ENCODE data around the gene ANKRD45.
"Not testable (repeated sequence)": the region's sequence is repeated elsewhere in the genome, so short reads cannot be mapped to it uniquely, and the experiment has no call there.

Gene ANKRD45

DNA sequence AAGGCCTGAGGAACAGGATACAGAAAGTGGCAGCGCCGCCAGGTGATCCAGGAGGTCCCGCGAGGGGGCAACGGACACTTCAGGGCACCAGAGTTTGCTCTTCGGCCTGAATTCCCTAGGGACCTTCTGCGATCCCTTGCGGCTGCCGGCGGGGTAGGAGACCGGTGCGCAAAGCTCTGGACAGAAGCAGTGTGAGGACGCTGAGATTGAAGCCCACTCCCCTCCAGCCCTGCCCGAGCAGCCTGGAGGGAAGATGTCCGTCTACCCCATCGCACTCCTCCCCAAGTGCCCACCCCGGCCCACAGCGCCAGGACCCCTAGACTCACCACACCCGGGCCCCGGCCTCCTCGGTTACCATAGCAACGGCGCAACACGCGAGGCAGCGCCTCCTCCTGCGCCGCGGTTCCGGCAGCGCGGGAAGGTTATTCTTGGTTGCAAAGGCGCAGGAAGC, at the start of gene ANKRD45:
TSS of gene ANKRD45 (minus strand) at position 361 of the 451 bp plus-strand sequence. CDS start 10,433 bp downstream, outside the sequence.
- no peak for DNase-seq

GRCh38 chr1:173717238-173717637, 47.6 kb upstream of the ANKRD45 start:
- no peak for DNase-seq

GRCh38 chr1:173715538-173715844, 45.8 kb upstream of the ANKRD45 start:
- no peak for DNase-seq

DNA sequence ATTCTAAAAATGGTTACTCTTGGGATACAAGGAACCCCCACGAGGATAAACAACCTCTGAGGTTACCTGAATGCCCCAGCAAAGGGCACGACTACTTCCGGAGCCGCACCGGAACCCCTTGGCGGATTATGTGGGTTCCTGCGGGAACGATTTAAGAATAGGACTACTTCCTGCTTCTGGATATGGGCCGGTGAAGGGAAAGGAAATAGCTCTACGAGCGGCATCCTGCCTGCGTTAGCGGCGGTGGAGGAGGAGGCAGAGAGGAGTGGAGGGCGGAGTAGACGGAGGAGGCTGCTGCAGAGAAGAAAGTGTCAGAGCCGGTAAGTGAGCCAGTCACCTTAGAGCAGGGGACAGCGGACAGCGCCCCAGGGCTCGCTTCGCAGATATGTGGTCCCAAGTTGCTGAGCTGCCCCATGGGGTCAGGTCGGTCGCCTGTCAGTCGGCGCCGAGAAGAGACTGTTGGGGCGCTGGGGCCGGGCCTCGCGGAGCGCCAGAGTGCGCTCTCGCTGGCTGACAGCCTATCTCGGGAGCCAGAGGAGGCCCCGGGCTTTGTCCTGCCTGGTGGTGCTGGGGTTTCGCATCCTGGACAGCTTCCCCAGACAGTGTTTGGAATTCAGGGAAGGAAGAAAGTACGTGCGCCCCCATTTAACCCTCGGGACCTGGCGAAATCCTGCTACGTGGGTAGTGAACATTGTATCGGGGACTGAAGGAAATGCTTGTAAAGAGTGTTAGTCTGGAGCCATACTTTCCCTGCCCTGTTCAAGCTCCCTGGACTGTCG, 45.3 kb upstream of the ANKRD45 start, which contains the start of gene KLHL20:
TSS of gene KLHL20 (plus strand) at position 223 of the 779 bp plus-strand sequence. CDS start 1,063 bp downstream, outside the sequence.
- peak; percentile 93 for DNase-seq

DNA sequence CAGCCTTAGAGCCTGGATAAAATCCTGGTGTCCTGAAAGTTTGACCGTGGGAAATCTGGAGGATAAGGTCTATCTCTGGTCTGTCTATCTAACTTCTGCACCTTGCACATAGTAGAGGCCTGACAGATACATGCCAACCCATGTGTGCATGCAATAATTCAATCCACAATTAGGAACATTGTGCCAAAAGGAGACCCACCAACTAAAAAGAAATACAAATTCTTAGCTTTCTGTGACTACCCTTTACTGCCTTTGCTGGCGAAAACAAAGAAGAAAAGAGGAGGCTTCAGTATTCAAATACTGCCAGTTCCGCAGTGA, 44.7 kb upstream of the ANKRD45 start:
- no peak for DNase-seq

DNA sequence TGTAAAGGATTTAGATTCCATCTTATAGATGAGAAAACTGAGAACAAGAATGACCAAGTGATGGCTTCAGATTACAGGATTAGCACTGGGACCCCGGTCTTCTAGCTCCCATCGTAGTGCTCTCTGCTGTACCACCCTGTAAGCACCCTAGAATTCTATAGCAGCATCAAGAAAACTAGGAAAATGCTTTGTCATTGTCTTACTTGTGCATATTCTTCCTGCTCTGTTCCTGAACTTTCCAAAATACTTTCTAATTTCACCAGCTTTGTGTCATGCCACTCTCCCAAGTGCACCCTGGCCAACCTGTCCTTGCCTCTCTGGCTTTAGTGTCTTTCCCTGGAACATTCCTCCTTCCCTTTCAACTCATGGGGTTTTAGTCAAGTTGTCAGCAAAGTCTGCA, 39.1 kb upstream of the ANKRD45 start:
- DNase-seq: no peak

GRCh38 chr1:173705117-173705516, 35.5 kb upstream of the ANKRD45 start:
- no peak for DNase-seq

DNA sequence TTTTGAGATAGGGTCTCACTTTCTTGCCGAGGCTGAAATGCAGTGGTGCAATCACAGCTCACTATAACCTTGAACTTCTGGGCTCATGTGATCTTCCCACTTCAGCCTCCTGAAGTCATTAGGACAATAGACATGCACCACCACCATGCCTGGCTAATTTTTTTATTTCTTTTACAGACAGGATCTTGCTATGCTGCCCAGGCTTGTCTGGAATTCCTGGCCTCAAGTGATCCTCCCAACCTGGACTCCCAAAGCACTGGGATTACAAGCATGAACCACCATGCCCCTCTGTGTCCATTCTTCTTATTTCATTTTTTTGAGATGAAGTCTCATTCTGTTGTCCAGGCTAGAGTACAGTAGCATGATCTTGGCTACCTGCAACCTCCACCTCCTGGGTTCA, 33.1 kb upstream of the ANKRD45 start:
- no peak for DNase-seq

GRCh38 chr1:173701299-173701698, 31.6 kb upstream of the ANKRD45 start:
- not testable (repeated sequence) for DNase-seq

DNA sequence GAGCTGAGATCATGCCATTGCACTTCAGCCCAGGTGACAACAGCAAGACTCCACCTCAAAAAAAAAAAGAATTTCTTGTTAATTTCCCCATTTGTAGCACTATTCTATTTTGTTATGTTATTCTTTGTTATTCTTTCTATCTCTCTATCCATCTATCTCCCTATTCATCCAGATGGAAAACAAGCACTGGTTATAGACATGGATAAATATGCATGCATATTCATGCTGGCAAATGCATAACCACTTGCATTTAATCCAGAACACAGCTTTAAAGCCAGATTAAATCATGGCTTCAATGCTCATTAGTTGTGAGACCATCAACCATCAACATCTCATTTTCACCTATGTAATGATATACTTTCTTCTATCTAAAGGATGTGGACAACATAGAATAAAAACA, 23.6 kb upstream of the ANKRD45 start:
- DNase-seq: no peak

GRCh38 chr1:173688300-173688699, 18.6 kb upstream of the ANKRD45 start:
- DNase-seq: no peak

DNA sequence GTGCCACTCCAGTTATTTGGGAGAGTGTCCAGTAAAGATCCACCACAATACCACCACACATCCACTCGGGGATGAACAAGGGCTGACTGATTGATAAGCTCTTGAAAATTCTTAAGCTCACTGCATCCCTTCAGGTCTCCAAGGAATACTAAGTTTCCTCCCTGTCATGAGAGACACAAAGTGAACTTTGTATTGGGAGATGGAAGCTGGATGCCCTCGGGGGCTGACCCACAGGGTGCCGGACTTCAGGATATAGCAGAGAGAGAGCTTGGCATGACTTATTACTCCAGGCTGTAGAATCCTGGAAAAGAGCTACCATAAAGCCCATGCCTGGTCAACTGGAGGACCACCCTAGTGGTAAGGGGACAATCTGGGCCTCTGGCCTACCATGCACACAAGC, 15.5 kb upstream of the ANKRD45 start:
- DNase-seq: not testable (repeated sequence)

DNA sequence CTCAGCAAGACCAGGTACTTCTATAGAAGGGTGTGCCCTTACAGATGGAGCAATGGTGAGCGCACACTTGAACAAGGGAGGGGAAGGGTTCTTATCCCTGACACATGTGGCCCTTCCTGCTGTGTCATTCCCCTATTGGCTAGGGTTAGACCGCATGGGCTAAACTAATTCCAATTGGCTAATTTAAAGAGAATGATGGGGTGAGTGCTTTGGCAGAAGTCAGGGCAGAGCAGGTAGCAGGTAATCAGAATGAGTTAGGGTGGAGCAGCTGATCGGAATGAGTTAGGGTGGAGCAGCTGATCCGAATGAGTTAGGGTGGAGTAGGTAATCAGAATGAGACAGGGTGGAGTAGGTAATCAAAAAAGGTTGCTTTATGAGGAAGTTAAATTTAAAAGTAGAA, 14.2 kb upstream of the ANKRD45 start:
- not testable (repeated sequence) for DNase-seq

GRCh38 chr1:173682184-173682583, 12.5 kb upstream of the ANKRD45 start:
- DNase-seq: no peak

DNA sequence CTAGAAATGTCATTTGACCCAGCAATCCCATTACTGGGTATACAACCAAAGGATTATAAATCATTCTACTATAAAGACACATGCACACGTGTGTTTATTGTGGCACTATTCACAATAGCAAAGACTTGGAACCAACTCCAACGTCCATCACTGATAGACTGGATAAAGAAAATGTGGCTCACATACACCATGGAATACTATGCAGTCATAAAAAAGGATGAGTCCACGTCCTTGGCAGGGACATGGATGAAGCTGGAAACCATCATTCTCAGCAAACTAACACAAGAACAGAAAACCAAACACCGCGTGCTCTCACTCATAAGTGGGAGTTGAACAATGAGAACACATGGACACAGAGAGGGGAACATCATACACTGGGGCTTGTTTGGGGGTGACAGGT, 10.5 kb upstream of the ANKRD45 start:
- not testable (repeated sequence) for DNase-seq

DNA sequence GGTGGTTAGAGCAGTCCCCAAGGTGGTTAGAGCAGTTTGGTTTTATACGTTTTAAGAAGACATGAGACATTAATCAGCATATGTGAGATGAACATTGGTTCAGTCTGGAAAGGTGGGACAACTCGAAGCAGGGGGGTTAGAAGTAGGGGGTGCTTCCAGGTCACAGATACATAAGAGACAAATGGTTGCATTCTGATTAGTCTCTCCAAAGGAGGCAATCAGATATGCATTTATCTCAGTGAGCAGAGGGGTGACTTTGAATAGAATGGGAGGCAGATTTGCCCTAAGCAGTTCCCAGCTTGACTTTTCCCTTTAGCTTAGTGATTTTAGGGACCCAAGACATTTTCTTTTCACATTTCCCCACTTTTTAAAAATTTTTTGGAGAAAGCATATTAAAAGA, 4.8 kb upstream of the ANKRD45 start:
- not testable (repeated sequence) for DNase-seq

DNA sequence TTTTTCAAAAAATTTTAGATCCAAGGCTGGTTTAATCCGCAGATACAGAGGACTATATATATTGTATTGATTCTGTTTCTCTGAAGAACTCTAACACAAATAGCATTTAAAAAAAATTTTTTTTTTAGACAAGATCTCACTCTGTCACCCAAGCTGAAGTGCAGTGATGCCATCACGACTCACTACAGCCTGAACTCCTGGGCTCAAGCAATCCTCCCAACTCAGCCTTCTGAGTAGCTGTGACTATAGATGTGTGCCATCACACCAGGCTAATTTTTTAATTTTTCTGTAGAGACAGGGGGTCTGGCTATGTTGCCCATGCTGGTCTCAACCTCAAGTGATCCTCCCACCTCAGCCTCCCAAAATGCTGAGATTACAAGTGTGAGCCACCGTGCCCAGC, 3.0 kb downstream of the ANKRD45 start:
- DNase-seq: no peak

GRCh38 chr1:173663159-173663558, 6.5 kb downstream of the ANKRD45 start:
- no peak for DNase-seq

DNA sequence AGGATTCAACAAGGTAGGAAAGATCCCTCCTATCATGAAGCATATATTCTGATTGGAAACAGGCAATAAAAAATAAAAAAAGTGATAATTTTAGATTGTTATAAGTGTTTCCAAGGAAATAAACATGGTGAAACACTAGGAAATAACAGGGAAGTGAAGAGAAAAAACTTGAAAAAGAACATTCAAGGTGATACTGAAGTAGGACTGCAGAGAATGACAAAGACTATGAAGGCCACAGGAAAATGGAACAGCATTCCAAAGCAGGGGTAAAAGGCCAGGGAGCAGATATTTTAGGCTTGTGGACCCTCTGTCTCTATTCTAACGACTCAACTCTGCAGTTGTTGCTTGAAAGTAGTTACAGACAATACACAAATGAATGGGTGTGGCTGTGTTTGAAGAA, 7.9 kb downstream of the ANKRD45 start:
- DNase-seq: no peak

- DNase-seq: no peak
Observed at GRCh38 chr1:173661271-173661670, 8.4 kb downstream of the ANKRD45 start.

GRCh38 chr1:173660306-173660705, 9.3 kb downstream of the ANKRD45 start:
- no peak for DNase-seq

GRCh38 chr1:173648880-173649605, 20.6 kb downstream of the ANKRD45 start:
- no peak for DNase-seq

GRCh38 chr1:173646656-173647055, 23.0 kb downstream of the ANKRD45 start:
- DNase-seq: no peak

DNA sequence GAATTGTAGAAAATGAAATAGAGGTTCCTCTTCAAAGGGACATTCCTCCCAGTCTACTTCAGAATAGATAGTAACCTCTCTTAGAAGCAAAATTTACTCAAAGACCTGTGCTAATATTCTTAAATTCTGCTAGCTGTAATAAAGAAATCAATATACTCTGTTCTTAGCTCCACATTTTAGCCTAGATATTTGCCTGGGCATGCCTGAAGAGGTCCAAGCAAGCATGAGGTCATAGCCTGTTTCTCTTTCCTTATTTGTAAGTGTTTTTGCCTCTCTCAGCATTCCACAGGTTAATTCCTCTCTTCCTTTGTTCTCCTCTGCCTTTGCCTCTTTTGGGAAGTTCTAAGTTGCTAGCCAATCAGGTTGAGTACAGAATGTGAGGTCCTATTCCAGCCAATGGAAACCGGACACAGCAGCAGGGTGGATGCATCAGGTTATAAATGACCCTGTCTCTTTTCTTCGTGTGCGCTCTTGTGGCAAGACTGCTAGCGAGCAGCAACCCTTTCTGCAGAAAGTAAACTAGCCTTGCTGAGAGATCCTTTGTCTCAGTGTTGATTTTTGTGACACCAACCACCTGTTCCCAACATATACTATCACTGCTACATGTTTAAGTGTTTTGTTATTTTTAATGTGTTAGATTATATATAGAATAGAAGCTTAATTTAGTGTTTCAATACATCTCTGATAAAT, 27.1 kb downstream of the ANKRD45 start:
- not testable (repeated sequence) for DNase-seq

Data from CD4-positive, alpha-beta T cell treated with Interleukin-17A for 1 hour (primary cell).